Cardiac muscle cell (in vitro differentiated cells and primary cell): ENCODE results near the gene PTPN13. TPM values are rescaled to one million over a fixed set of nuclear protein-coding genes. Genes with fewer than 3 reads are reported as not detected.

Source experiments
- DNase-seq, 2 donors: peaks; one replicate each; pipeline versions ENCODE4 v3.0.0 to v3.0.0-alpha.2; 2010 to 2017; ENCODE audit warnings: low read depth in 1 of 2, low spot score in 1 of 2
- H3K27ac ChIP-seq: fragments of 200-600 bp; sonication (generic); 2 replicates; pipeline ENCODE4 v1.5.1; 2016
- H3K27me3 ChIP-seq: fragments of 200-600 bp; sonication (generic); 2 replicates; pipeline ENCODE4 v1.6.0; 2016; ENCODE audit warnings: control low read depth
- H3K36me3 ChIP-seq: fragments of 200-600 bp; sonication (generic); 2 replicates; pipeline ENCODE4 v1.5.1; 2016; ENCODE audit warnings: control low read depth
- H3K4me1 ChIP-seq: fragments of 200-600 bp; sonication (generic); 2 replicates; pipeline ENCODE4 v1.8.1; 2017; ENCODE audit warnings: low read depth, mild to moderate bottlenecking, mixed run types
- H3K4me3 ChIP-seq: fragments of 200-600 bp; sonication (generic); 2 replicates; pipeline ENCODE4 v1.5.1; 2016; ENCODE audit warnings: mild to moderate bottlenecking
- H3K9me3 ChIP-seq: fragments of 200-600 bp; sonication (generic); 2 replicates; pipeline ENCODE4 v1.5.1; 2017; ENCODE audit warnings: low read depth, mild to moderate bottlenecking, control low read depth
- CTCF ChIP-seq: IDR thresholded peaks from 2 replicates; pipeline ENCODE4 v1.5.1; 2012; ENCODE audit warnings: low read depth, mild to moderate bottlenecking, low read length
- polyA plus RNA-seq: library from polyadenylated mRNA; unstranded; fragments of >200 nt; fragmentation: Nextera tagmentation; extraction: Ambion mirVana; gene quantifications from 2 replicates; pipeline ENCODE4 v1.2.1, GENCODE V29; 2016
- total RNA-seq: library from RNA; depleted of rRNA; stranded (reverse); fragments of >200 nt; gene quantifications from 2 replicates; pipeline ENCODE4 v1.2.3, GENCODE V29; 2016

The PTPN13 gene
- total and polyA plus RNA-seq, 2 experiments from 2014 or later: 14.4 to 38.2 TPM

GRCh38 chr4:86615501-86615900 lies 21.4 kb downstream of the PTPN13 start:
- no peak for TF ChIP-seq CTCF
- H3K9me3 ChIP-seq: no peaks in the 10 kb centered on the region
- H3K27ac ChIP-seq: no peak overlapping the region
- H3K4me1 ChIP-seq: no peaks in the 10 kb centered on the region
- H3K36me3 ChIP-seq: no peaks in the 10 kb centered on the region
- DNase-seq: no peak
- no peak overlapping the region for H3K4me3 ChIP-seq
- no peaks in the 10 kb centered on the region for H3K27me3 ChIP-seq

- no peak overlapping the region for H3K27ac ChIP-seq
- peaks cover 13% of the 10 kb centered on the region for H3K4me1 ChIP-seq
- H3K36me3 ChIP-seq: no peaks in the 10 kb centered on the region
- no peaks in the 10 kb centered on the region for H3K9me3 ChIP-seq
- TF ChIP-seq CTCF: no peak
- H3K27me3 ChIP-seq: no peaks in the 10 kb centered on the region
- no peak overlapping the region for H3K4me3 ChIP-seq
- DNase-seq: no peak
Observed at GRCh38 chr4:86619656-86620055, 25.5 kb downstream of the PTPN13 start.

DNA sequence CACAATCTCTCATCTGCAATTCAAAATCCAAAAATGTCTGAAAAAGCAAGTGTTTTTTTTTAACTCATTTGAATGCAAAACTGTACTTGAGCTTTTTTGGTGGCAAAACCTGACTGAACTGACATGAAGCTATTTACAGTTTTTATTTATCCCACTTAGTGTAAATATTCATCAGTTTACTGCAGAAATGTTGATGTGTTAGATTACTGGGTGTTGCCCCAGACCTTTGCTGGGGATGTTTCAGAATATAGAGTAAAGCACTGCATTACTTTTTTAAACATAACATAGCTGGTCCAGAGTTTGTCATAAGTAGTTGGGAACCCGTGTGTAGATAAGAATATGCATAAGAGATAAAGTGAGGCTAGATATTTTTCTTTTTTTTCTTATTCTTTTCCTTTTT lies 27.3 kb downstream of the PTPN13 start:
- TF ChIP-seq CTCF: no peak
- peaks cover 21% of the 10 kb centered on the region for H3K4me1 ChIP-seq
- no peaks in the 10 kb centered on the region for H3K36me3 ChIP-seq
- no peaks in the 10 kb centered on the region for H3K9me3 ChIP-seq
- DNase-seq: no peak
- peak overlapping the region; percentile 50 for H3K27ac ChIP-seq
- H3K27me3 ChIP-seq: no peaks in the 10 kb centered on the region
- H3K4me3 ChIP-seq: no peak overlapping the region

GRCh38 chr4:86626066-86626465 lies 32.0 kb downstream of the PTPN13 start:
- peak in 1 of 2 donors; percentile 6 for DNase-seq
- no peak overlapping the region for H3K4me3 ChIP-seq
- no peaks in the 10 kb centered on the region for H3K27me3 ChIP-seq
- peak overlapping the region; percentile 59 for H3K27ac ChIP-seq
- no peak for TF ChIP-seq CTCF
- H3K4me1 ChIP-seq: peaks cover 33% of the 10 kb centered on the region
- H3K36me3 ChIP-seq: no peaks in the 10 kb centered on the region
- H3K9me3 ChIP-seq: no peaks in the 10 kb centered on the region

- DNase-seq: no peak
- no peak overlapping the region for H3K4me3 ChIP-seq
- H3K4me1 ChIP-seq: peaks cover 30% of the 10 kb centered on the region
- no peak for TF ChIP-seq CTCF
- no peaks in the 10 kb centered on the region for H3K9me3 ChIP-seq
- H3K27me3 ChIP-seq: no peaks in the 10 kb centered on the region
- no peaks in the 10 kb centered on the region for H3K36me3 ChIP-seq
- no peak overlapping the region for H3K27ac ChIP-seq
Observed at GRCh38 chr4:86627462-86628135, 33.5 kb downstream of the PTPN13 start.
